ENCODE measurements around the gene BCL6B.

GRCh38 chr17:6981426-6981825, 41.4 kb upstream of the BCL6B start:
- TF ChIP-seq POLR2AphosphoS5 (IDR thresholded peaks at IDR 0.05; ENCODE audit: borderline replicate concordance, low read depth, low read length): no peak
- no peak for TF ChIP-seq EZH2 (IDR thresholded peaks at IDR 0.05)
- TF ChIP-seq FOXP2 (optimal IDR thresholded peaks at IDR 0.05; ENCODE audit: control extremely low read depth, extremely low read length, insufficient read depth): no peak

Measured in SK-N-MC (cell line).